ENCODE results near the gene PRKCA.

The PRKCA gene

GRCh38 chr17:66365903-66366302, 63.5 kb downstream of the PRKCA start:
- no peak overlapping the region for H3K4me3 ChIP-seq (ENCODE audit: low read depth, low read length)
- no peak for TF ChIP-seq CTCF (IDR thresholded peaks at IDR 0.05; ENCODE audit: low read depth, low read length)

- TF ChIP-seq CTCF (IDR thresholded peaks at IDR 0.05; ENCODE audit: low read depth, low read length): no peak
- no peak overlapping the region for H3K4me3 ChIP-seq (ENCODE audit: low read depth, low read length)
Measured at GRCh38 chr17:66367107-66367506, 64.7 kb downstream of the PRKCA start.

- no peak for TF ChIP-seq CTCF (IDR thresholded peaks at IDR 0.05; ENCODE audit: low read depth, low read length)
- H3K4me3 ChIP-seq (ENCODE audit: low read depth, low read length): no peak overlapping the region
Measured at GRCh38 chr17:66369830-66370229, 67.4 kb downstream of the PRKCA start.

GRCh38 chr17:66371561-66371960, 69.1 kb downstream of the PRKCA start:
- H3K4me3 ChIP-seq (ENCODE audit: low read depth, low read length): no peak overlapping the region
- no peak for TF ChIP-seq CTCF (IDR thresholded peaks at IDR 0.05; ENCODE audit: low read depth, low read length)

- no peak for TF ChIP-seq CTCF (IDR thresholded peaks at IDR 0.05; ENCODE audit: low read depth, low read length)
- no peak overlapping the region for H3K4me3 ChIP-seq (ENCODE audit: low read depth, low read length)
Measured at GRCh38 chr17:66372182-66372581, 69.8 kb downstream of the PRKCA start.

- no peak overlapping the region for H3K4me3 ChIP-seq (ENCODE audit: low read depth, low read length)
- no peak for TF ChIP-seq CTCF (IDR thresholded peaks at IDR 0.05; ENCODE audit: low read depth, low read length)
Measured at GRCh38 chr17:66373079-66373478, 70.7 kb downstream of the PRKCA start.

- TF ChIP-seq CTCF (IDR thresholded peaks at IDR 0.05; ENCODE audit: low read depth, low read length): no peak
- no peak overlapping the region for H3K4me3 ChIP-seq (ENCODE audit: low read depth, low read length)
Measured at GRCh38 chr17:66373944-66374817, 71.8 kb downstream of the PRKCA start.

All from WI38 (cell line).